IMR-90 (cell line): ENCODE data around the gene WRAP73.

Source experiments
- BHLHE40 ChIP-seq: fragments of 150-350 bp; IDR thresholded peaks from 2 replicates; pipeline ENCODE4 v1.6.1; 2016; ENCODE audit warnings: mild to moderate bottlenecking, low read depth, low read length
- CEBPB ChIP-seq: IDR thresholded peaks from 2 replicates; pipeline ENCODE4 v1.6.1; 2012; ENCODE audit warnings: low read depth, low read length, improper control_type of control experiment
- ELK1 ChIP-seq: fragments of 150-350 bp; IDR thresholded peaks from 2 replicates; pipeline ENCODE4 v1.6.1; 2016; ENCODE audit warnings: low read depth, mild to moderate bottlenecking, low read length, moderate library complexity, borderline replicate concordance
- MAZ ChIP-seq: IDR thresholded peaks from 2 replicates; pipeline ENCODE4 v1.6.1; 2012; ENCODE audit warnings: low read depth, mild to moderate bottlenecking, low read length, improper control_type of control experiment, moderate library complexity, borderline replicate concordance
- POLR2A ChIP-seq: IDR thresholded peaks from 2 replicates; pipeline ENCODE4 v1.6.1; 2012; ENCODE audit warnings: mild to moderate bottlenecking, low read depth, low read length
- RAD21 ChIP-seq: IDR thresholded peaks from 2 replicates; pipeline ENCODE4 v1.6.1; 2012; ENCODE audit warnings: low read length, improper control_type of control experiment
- RFX5 ChIP-seq: IDR thresholded peaks from 2 replicates; pipeline ENCODE4 v1.8.0; 2012; ENCODE audit warnings: low read depth, mild to moderate bottlenecking, low read length, moderate library complexity
- SMC3 ChIP-seq: fragments of 150-350 bp; IDR thresholded peaks from 2 replicates; pipeline ENCODE4 v1.6.1; 2016; ENCODE audit warnings: low read depth, mild to moderate bottlenecking, antibody characterized with exemption, low read length, moderate library complexity
- TF ChIP-seq, protein P1 (sequence below): conservative IDR thresholded peaks from 2 replicates; pipeline ENCODE4 v1.5.1; 2012; ENCODE audit warnings: mild to moderate bottlenecking, low read depth, low read length, improper control_type of control experiment
- TF ChIP-seq, protein P2 (sequence below): fragments of 150-350 bp; IDR thresholded peaks from 2 replicates; pipeline ENCODE4 v1.6.1; 2017; ENCODE audit warnings: mild to moderate bottlenecking, antibody characterized with exemption, low read length, low read depth

- TF ChIP-seq CEBPB (no peak), POLR2A (no peak), RAD21 (no peak), MAZ (no peak), ELK1 (no peak), BHLHE40 (no peak), SMC3 (no peak), RFX5 (no peak)
- TF ChIP-seq, protein P1, sequence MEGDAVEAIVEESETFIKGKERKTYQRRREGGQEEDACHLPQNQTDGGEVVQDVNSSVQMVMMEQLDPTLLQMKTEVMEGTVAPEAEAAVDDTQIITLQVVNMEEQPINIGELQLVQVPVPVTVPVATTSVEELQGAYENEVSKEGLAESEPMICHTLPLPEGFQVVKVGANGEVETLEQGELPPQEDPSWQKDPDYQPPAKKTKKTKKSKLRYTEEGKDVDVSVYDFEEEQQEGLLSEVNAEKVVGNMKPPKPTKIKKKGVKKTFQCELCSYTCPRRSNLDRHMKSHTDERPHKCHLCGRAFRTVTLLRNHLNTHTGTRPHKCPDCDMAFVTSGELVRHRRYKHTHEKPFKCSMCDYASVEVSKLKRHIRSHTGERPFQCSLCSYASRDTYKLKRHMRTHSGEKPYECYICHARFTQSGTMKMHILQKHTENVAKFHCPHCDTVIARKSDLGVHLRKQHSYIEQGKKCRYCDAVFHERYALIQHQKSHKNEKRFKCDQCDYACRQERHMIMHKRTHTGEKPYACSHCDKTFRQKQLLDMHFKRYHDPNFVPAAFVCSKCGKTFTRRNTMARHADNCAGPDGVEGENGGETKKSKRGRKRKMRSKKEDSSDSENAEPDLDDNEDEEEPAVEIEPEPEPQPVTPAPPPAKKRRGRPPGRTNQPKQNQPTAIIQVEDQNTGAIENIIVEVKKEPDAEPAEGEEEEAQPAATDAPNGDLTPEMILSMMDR: no peak
- TF ChIP-seq, protein P2, sequence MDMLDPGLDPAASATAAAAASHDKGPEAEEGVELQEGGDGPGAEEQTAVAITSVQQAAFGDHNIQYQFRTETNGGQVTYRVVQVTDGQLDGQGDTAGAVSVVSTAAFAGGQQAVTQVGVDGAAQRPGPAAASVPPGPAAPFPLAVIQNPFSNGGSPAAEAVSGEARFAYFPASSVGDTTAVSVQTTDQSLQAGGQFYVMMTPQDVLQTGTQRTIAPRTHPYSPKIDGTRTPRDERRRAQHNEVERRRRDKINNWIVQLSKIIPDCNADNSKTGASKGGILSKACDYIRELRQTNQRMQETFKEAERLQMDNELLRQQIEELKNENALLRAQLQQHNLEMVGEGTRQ: no peak
Observed at GRCh38 chr1:3683992-3684391, 34.1 kb upstream of the WRAP73 start.
